Stimulated activated CD4-positive, alpha-beta T cell treated with anti-CD3 and anti-CD28 coated beads, Interleukin-15, amount 100 ng/mL, for 48 hours (primary cell): Measurements from ENCODE around the gene MDM4.

Experiments
- DNase-seq, 2 donors: peaks; one replicate each; pipeline ENCODE4 v3.0.0-alpha.2; 2020; ENCODE audit warnings: low read depth in 2 of 2

The MDM4 gene

GRCh38 chr1:204491655-204492054, 24.6 kb upstream of the MDM4 start:
- no peak for DNase-seq

- no peak for DNase-seq
These were observed 22.8 kb upstream of the MDM4 start for GRCh38 chr1:204493145-204493983.

- DNase-seq = peak in 1 of 2 donors; percentile 23
These were observed 22.3 kb upstream of the MDM4 start for GRCh38 chr1:204493984-204494280.

- no peak for DNase-seq
These were observed 21.7 kb upstream of the MDM4 start, which contains the start of gene PIK3C2B for GRCh38 chr1:204494281-204495077. PIK3C2B (minus strand) TSS chr1:204494805; CDS start chr1:204469802, 25,003 bp downstream.

- no peak for DNase-seq
These were observed 21.0 kb upstream of the MDM4 start for GRCh38 chr1:204495078-204495753.

- no peak for DNase-seq
These were observed 20.4 kb upstream of the MDM4 start for GRCh38 chr1:204495777-204496176.

- DNase-seq = no peak
These were observed 17.2 kb upstream of the MDM4 start for GRCh38 chr1:204498981-204499380.

GRCh38 chr1:204499511-204500468, 16.4 kb upstream of the MDM4 start:
- no peak for DNase-seq

GRCh38 chr1:204502241-204502640, 14.0 kb upstream of the MDM4 start:
- DNase-seq = no peak

- no peak for DNase-seq
These were observed 12.9 kb upstream of the MDM4 start for GRCh38 chr1:204503122-204503912.

- no peak for DNase-seq
These were observed 12.2 kb upstream of the MDM4 start for GRCh38 chr1:204503913-204504519.

- DNase-seq = no peak
These were observed 10.5 kb upstream of the MDM4 start for GRCh38 chr1:204505674-204506200.

- DNase-seq = peak in 1 of 2 donors; percentile 68
These were observed 9.8 kb upstream of the MDM4 start for GRCh38 chr1:204506201-204506968.

- peak; percentile 79 to 81 for DNase-seq
These were observed 9.3 kb upstream of the MDM4 start for GRCh38 chr1:204506969-204507316.

- no peak for DNase-seq
These were observed 8.7 kb upstream of the MDM4 start for GRCh38 chr1:204507317-204508105.

- no peak for DNase-seq
These were observed 7.0 kb upstream of the MDM4 start for GRCh38 chr1:204509186-204509635.

- no peak for DNase-seq
These were observed 4.8 kb upstream of the MDM4 start for GRCh38 chr1:204511366-204511765.

- no peak for DNase-seq
These were observed 3.0 kb upstream of the MDM4 start for GRCh38 chr1:204513117-204513716.
